ENCODE data around the gene UBB.

DNA sequence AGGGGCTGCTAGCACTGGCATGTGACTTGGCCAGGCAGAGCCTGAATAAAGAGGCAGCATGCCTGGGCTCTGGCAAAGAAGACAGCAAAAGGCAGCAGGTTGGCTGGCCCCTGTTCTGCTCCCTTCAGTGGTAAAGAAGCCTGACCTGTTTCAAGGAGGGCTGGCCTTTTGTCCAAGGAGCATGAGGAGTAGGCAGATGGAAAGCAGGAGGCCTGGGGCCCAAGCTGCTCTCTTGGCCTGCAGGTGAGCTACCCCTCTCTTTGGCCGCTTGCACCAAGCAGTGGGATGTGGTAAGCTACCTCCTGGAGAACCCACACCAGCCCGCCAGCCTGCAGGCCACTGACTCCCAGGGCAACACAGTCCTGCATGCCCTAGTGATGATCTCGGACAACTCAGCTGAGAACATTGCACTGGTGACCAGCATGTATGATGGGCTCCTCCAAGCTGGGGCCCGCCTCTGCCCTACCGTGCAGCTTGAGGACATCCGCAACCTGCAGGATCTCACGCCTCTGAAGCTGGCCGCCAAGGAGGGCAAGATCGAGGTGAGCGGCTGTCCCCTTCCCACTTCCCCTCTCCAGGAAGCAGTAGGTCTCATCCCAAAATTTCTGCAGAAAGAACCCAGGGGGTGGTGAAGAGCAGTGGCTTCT lies 42.5 kb downstream of the UBB start:
- TF ChIP-seq EP300 (conservative IDR thresholded peaks at IDR 0.05; ENCODE audit: poor library complexity, severe bottlenecking) = no peak
- no peak for TF ChIP-seq EZH2 (IDR thresholded peaks at IDR 0.05; ENCODE audit: borderline replicate concordance, insufficient read depth, low read length, poor library complexity, severe bottlenecking)
